Right lobe of liver (tissue), 6 donors: ENCODE results near the gene TMEM129. TPM values are rescaled to one million over a fixed set of nuclear protein-coding genes. Genes with fewer than 3 reads are reported as not detected.
A peak's percentile ranks its signal among the peaks of the same experiment; 100 is the strongest.

Experiments used
- ATAC-seq, 4 donors: fragments of 200-7000 bp; cut with Tn5 transposase; one replicate each; pipeline ENCODE4 v1.9.1; 2020; ENCODE audit warnings: mild to moderate bottlenecking in 4 of 4, moderate library complexity in 4 of 4
- DNase-seq, 3 donors: peaks; one replicate each; pipeline ENCODE4 v3.0.0-alpha.2; 2020
- H3K27ac ChIP-seq, 3 donors: fragments of 200-600 bp; one replicate each; pipeline ENCODE4 v1.8.0; 2022
- H3K27me3 ChIP-seq, 2 donors: fragments of 200-600 bp; one replicate each; pipeline ENCODE4 v1.8.0; 2022
- H3K36me3 ChIP-seq, 4 donors: fragments of 200-600 bp; sonication (generic) in 1 of 4; one replicate each; pipeline versions ENCODE4 v1.5.1 to v1.8.0; 2017 to 2022; ENCODE audit warnings: control low read depth in 1 of 4
- H3K4me1 ChIP-seq, 4 donors: fragments of 200-600 bp; sonication (generic) in 1 of 4; one replicate each; pipeline versions ENCODE4 v1.5.1 to v1.8.0; 2017 to 2022; ENCODE audit warnings: control low read depth in 1 of 4
- H3K4me3 ChIP-seq, 3 donors: fragments of 200-600 bp; one replicate each; pipeline ENCODE4 v1.8.0; 2022
- H3K9me3 ChIP-seq, 4 donors: fragments of 200-600 bp; sonication (generic) in 1 of 4; one replicate each; pipeline versions ENCODE4 v1.5.1 to v1.8.0; 2017 to 2022; ENCODE audit warnings: control low read depth in 1 of 4
- POLR2A ChIP-seq: fragments of 450-650 bp; IDR thresholded peaks from one replicate; pipeline ENCODE4 v1.6.1; 2017; ENCODE audit warnings: antibody characterized with exemption, mild to moderate bottlenecking
- WGBS: methylation state at CpG from one replicate; pipeline ENCODE4 v1.1.6; 2018; ENCODE audit warnings: low coverage, low lambda C conversion rate; ENCODE audit not compliant: insufficient coverage; ENCODE audit errors: missing lambda C conversion rate; 5-methylcytosine and 5-hydroxymethylcytosine counted together
- intact Hi-C, 2 donors: fragments of 100-400 bp; cut with DNase I; formaldehyde crosslinking; loops; one replicate each; pipeline versions ENCODE4 v1.11.2 to v1.14.1; 2022
- total RNA-seq, 6 experiments: library from RNA; depleted of rRNA in 2 of 6; stranded (reverse); fragments of >200 nt in 2 of 6; fragmentation: NEBNext Ultra II Directional in 3 of 6; extraction: Animal tissue kit (Norgen Biotek cat#: 25700) in 3 of 6; gene quantifications; one replicate each; pipeline versions ENCODE4 v1.1.0 to v1.2.4, GENCODE V29; 2016 to 2023
- TF ChIP-seq, protein P1 (sequence below), 4 donors: fragments of 200-600 bp in 3 of 4; fragments of 450-650 bp in 1 of 4; IDR thresholded peaks; one replicate each; pipeline versions ENCODE4 v1.5.1 to v1.8.0; 2016 to 2022; ENCODE audit warnings: antibody characterized with exemption in 4 of 4, mild to moderate bottlenecking in 2 of 4
- donor health status: DM: no; HTN: yes; CAD: no.
- donor health status: DM: no; HTN: no; CAD: no.
- donor health status: DM: no; HTN: no; CAD: no.
- donor health status: DM: no; HTN: yes; CAD: no.
- donor health status: DM: no; HTN: yes; CAD: no.

The TMEM129 gene
- total RNA-seq, 6 experiments from 2014 or later: 13.8 to 51.0 (median 25.4) TPM

DNA sequence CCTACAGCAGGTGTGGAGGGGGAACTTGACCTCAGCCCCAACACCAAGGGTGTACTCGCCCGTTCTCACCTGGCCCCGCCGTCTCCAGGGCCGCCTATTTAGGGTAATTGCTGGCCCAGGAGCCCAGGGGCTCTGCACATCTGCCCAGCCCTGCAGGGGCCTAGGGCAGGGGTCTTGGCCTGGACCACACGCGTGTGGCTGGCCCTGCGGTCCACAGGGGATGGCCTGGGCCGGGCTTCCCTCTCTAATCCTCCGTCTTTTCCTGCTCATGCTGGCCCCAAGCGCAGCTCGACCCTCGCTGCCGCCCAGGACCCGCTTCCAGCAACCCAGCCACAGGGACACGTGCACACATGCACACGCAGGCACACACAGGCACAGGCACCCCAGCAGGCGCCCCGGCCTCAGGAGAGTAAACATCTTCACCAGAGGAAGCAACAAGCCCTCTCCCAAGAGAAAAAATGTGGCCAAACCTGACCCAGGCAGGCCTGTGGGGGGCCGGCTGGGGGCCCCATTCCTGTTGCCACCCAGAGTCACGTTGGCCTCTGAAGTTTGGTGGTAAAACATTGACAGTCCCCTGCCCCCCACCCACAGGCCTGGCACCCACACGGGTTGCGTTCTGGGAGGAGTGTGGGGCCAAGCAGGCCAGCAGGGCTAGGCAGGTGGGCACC lies 47.4 kb upstream of the TMEM129 start:
- Histone ChIP-seq H3K4me3 (no peak overlapping the region), H3K27ac (no peak overlapping the region), H3K9me3 (no peaks in the 10 kb centered on the region), H3K36me3 (no peaks in the 10 kb centered on the region), H3K4me1 (peaks cover 0 to 4% (median 2%) of the 10 kb centered on the region in 4 donors), H3K27me3 (no peaks in the 10 kb centered on the region)
- intact Hi-C loops: no loop called here
- ATAC-seq (peak in 1 of 4 donors; percentile 6), DNase-seq (no peak)
- TF ChIP-seq POLR2A: no peak
- TF ChIP-seq, protein P1, sequence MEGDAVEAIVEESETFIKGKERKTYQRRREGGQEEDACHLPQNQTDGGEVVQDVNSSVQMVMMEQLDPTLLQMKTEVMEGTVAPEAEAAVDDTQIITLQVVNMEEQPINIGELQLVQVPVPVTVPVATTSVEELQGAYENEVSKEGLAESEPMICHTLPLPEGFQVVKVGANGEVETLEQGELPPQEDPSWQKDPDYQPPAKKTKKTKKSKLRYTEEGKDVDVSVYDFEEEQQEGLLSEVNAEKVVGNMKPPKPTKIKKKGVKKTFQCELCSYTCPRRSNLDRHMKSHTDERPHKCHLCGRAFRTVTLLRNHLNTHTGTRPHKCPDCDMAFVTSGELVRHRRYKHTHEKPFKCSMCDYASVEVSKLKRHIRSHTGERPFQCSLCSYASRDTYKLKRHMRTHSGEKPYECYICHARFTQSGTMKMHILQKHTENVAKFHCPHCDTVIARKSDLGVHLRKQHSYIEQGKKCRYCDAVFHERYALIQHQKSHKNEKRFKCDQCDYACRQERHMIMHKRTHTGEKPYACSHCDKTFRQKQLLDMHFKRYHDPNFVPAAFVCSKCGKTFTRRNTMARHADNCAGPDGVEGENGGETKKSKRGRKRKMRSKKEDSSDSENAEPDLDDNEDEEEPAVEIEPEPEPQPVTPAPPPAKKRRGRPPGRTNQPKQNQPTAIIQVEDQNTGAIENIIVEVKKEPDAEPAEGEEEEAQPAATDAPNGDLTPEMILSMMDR (IDR thresholded peaks at IDR 0.05): no peak
- no CpG with 5 or more reads among the region's 23 CpGs for WGBS

DNA sequence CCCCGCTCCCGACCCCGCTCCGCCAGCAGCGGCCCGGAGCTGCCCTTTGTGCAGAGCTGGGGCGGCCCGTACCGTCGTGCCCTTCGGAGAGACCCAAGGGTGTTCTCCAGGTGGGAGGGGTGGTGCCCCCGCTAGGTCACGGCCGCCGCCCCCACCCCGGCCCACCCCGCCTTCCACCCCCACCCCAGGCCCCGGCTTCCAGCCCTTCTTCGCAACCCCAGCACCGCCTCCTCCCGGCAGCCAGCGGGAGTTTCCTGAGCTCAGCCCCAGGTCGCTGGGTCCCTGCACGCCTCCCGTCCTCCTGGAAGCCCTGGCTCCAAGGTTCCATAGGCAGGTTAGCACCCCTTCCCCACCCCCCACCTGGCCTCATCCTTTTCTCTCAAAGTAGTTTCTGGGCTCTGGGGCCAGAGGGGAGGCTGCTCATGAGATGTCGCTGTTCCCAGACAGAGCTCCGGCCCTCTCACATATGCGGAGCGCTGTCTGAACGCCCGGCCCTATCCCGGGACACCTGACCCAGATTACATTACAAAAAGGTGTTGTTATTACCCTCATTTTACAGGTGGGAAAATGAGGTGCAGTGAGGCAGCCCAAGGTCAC lies 46.7 kb upstream of the TMEM129 start:
- no peak overlapping the region for H3K27ac ChIP-seq
- ATAC-seq (peak; percentile 6 to 52 (median 37)), DNase-seq (no peak)
- H3K36me3 ChIP-seq: no peaks in the 10 kb centered on the region
- peak overlapping the region in 2 of 3 donors; percentile 18 to 33 for H3K4me3 ChIP-seq
- peaks cover 0 to 8% (median 2%) of the 10 kb centered on the region in 4 donors for H3K4me1 ChIP-seq
- no peaks in the 10 kb centered on the region for H3K27me3 ChIP-seq
- 56% methylated on average over 4 of the region's 32 CpGs for WGBS
- no peak for TF ChIP-seq POLR2A
- TF ChIP-seq, protein P1 (IDR thresholded peaks at IDR 0.05): peak in 1 of 4 donors; percentile 10
- intact Hi-C loops: no loop called here
- H3K9me3 ChIP-seq: no peaks in the 10 kb centered on the region

DNA sequence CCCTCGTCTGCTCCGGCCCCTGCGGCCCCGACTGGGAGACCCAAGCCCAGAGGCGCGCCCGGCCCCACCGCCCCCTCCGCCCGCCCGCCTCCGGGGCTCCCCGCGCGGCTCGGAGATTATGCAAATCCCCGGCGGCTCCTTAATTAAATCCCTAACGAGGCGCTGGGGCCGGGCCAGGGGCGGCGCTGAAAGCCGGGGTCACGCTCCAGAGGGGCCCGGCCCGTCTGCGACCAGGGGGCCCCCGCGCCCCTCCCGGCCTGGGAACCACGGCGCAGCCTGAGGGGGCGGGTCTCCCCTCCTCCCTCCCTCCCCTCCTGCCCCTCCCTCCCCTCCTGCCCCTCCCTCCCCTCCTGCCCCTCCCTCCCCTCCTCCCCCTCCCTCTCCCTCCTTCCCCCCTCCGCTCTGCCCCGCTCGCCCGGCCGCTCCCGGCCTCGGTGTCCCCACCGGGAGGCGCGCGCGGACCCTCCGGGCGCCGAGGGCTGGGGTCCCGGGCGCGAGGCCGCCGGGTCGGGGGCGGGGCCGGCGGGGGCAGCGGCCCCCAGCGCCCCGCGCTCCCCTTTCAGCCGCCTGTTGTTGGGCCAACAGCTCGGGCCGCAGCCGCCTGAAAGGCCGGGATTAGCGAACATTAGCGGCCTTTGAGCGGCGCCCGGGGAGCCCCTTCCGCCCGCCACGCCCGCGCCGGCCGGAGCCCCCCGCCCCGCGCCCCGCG lies 46.1 kb upstream of the TMEM129 start:
- peak overlapping the region in 2 of 3 donors; percentile 18 to 33 for H3K4me3 ChIP-seq
- 0% methylated on average over 22 of the region's 84 CpGs for WGBS
- ATAC-seq (no peak), DNase-seq (no peak)
- no peaks in the 10 kb centered on the region for H3K27me3 ChIP-seq
- no peak for TF ChIP-seq POLR2A
- TF ChIP-seq, protein P1 (IDR thresholded peaks at IDR 0.05): no peak
- intact Hi-C loops: no loop called here
- H3K36me3 ChIP-seq: no peaks in the 10 kb centered on the region
- H3K4me1 ChIP-seq: peaks cover 0 to 8% (median 2%) of the 10 kb centered on the region in 4 donors
- H3K27ac ChIP-seq: no peak overlapping the region
- no peaks in the 10 kb centered on the region for H3K9me3 ChIP-seq

DNA sequence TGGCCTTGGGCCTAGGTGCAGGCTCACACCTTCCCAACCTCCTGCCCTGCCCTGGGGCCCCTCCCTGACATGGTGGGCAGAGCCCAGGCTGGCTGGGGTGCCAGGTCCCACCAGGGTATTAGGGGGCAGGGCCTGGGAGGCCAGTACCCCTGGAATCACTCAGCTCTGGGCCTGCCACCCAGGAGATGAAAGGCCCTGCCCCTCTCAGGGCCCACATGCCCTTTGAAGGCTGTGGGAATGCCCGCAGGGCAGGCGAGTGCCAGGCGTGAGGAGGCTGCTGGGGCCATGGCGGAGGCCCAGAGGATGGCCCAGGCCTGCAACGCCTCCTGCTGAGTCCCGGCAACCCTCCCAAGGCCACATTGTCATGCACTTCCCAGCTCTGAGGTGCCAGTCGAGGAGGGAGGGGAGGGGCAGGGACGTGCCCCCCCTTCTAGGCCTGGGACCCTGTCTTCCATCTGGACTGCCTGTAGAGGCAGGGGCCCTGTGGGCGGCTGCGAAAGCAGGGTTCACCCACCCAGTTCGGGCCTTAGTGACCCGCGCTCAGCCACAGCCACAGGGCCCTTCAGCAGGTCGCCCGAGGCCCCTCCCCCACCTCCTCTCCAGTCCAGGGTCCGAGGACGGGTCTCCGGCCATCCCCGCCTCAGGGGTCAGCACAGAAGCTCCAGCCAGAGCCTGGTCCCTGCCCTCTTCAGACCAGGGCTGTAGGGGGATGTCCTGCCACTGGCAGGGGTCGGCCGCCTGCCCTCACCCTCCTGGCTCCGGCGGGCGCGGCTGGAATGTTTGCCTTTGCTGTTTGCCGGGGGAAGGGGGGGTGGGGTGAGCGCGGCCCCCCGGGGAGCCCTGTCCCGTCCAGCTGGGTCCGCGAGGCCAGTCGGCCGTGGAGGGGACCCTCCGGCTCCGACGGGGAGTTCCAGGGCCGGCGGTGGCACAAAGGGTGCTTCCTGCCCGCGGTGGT lies 45.3 kb upstream of the TMEM129 start:
- H3K27me3 ChIP-seq: no peaks in the 10 kb centered on the region
- 0% methylated on average over 2 of the region's 41 CpGs for whole genome bisulfite sequencing
- peak in 3 of 4 donors; percentile 10 to 16 (median 15) for ATAC-seq
- H3K27ac ChIP-seq: no peak overlapping the region
- H3K4me3 ChIP-seq: peak overlapping the region in 1 of 3 donors; percentile 14
- no peak for DNase-seq
- H3K4me1 ChIP-seq: peaks cover 0 to 8% (median 2%) of the 10 kb centered on the region in 4 donors
- TF ChIP-seq, protein P1 (IDR thresholded peaks at IDR 0.05): no peak
- TF ChIP-seq POLR2A: no peak
- no peaks in the 10 kb centered on the region for H3K9me3 ChIP-seq
- no peaks in the 10 kb centered on the region for H3K36me3 ChIP-seq
- intact Hi-C loops: no loop called here
